IMR-90 (cell line): ENCODE data around the gene OR12D3. TPM values are rescaled to one million over a fixed set of nuclear protein-coding genes. Genes with fewer than 3 reads are reported as not detected.
"Not testable (repeated sequence)": the region's sequence is repeated elsewhere in the genome, so short reads cannot be mapped to it uniquely, and the experiment has no call there.

Experiments
- ATAC-seq: fragments of 200-7000 bp; cut with Tn5 transposase; 2 replicates; pipeline ENCODE4 v1.9.1; 2020; ENCODE audit warnings: low read depth, mild to moderate bottlenecking, moderate library complexity
- BruUV-seq: library from RNA; stranded (reverse); fragments of 400-500 nt; replicated peaks from 2 replicates; lab custom pipeline; 2021; lab: Mats Ljungman, UMichigan
- CTCF ChIA-PET: fragments of 300-600 bp; formaldehyde crosslinking; extraction: SDS; loops from one replicate; lab custom pipeline; 2021; ENCODE audit warnings: antibody characterized with exemption; lab: Yijun Ruan, JAX
- POLR2A ChIA-PET: fragments of 300-600 bp; sonication (Branson Sonifier 250); formaldehyde crosslinking; loops from one replicate; lab custom pipeline; 2022; ENCODE audit warnings: antibody characterized with exemption; ENCODE audit not compliant: unreplicated experiment; lab: Charles Lee
- DNase-seq: peaks from one replicate; pipeline ENCODE4 v3.0.0; 2013
- H2AFZ ChIP-seq: replicated peaks from 2 replicates; pipeline ENCODE3; 2013; ENCODE audit warnings: low read length, mild to moderate bottlenecking; ENCODE audit not compliant: poor library complexity
- H2AK5ac ChIP-seq: 2 replicates; pipeline ENCODE4 v1.6.1; 2013; ENCODE audit warnings: low read depth, low read length, inconsistent platforms
- H2AK9ac ChIP-seq: replicated peaks from 2 replicates; pipeline ENCODE3; 2013; ENCODE audit warnings: mild to moderate bottlenecking, low read depth, low read length, moderate library complexity; ENCODE audit not compliant: poor library complexity
- H2BK120ac ChIP-seq: 2 replicates; pipeline ENCODE4 v1.6.1; 2013; ENCODE audit warnings: low read depth, low read length, inconsistent platforms
- H2BK15ac ChIP-seq: 3 replicates; pipeline ENCODE4 v1.6.1; 2013; ENCODE audit warnings: low read depth, low read length, inconsistent platforms
- H2BK20ac ChIP-seq: 2 replicates; pipeline ENCODE4 v1.6.1; 2013; ENCODE audit warnings: low read depth, mild to moderate bottlenecking, inconsistent platforms, low read length, moderate library complexity
- H2BK5ac ChIP-seq: 2 replicates; pipeline ENCODE4 v1.6.1; 2013; ENCODE audit warnings: mild to moderate bottlenecking, low read depth, low read length, inconsistent platforms; ENCODE audit not compliant: poor library complexity, severe bottlenecking
- H3K14ac ChIP-seq: replicated peaks from 2 replicates; pipeline ENCODE4 v1.6.1; 2013; ENCODE audit warnings: low read depth, low read length, inconsistent platforms
- H3K18ac ChIP-seq: 2 replicates; pipeline ENCODE4 v1.6.1; 2013; ENCODE audit warnings: low read depth, low read length, control low read depth
- H3K23ac ChIP-seq: 2 replicates; pipeline ENCODE4 v1.6.1; 2013; ENCODE audit warnings: low read depth, low read length, inconsistent platforms
- H3K27ac ChIP-seq: 2 replicates; pipeline ENCODE4 v1.5.1; 2013; ENCODE audit warnings: mild to moderate bottlenecking, control low read depth, low read length; ENCODE audit not compliant: insufficient read depth
- H3K27me3 ChIP-seq: 2 replicates; pipeline ENCODE4 v1.6.1; 2013; ENCODE audit warnings: low read length; ENCODE audit not compliant: control insufficient read depth, insufficient read depth
- H3K36me3 ChIP-seq: 2 replicates; pipeline ENCODE4 v1.6.1; 2013; ENCODE audit warnings: low read length, mixed read lengths; ENCODE audit not compliant: control insufficient read depth, insufficient read depth
- H3K4ac ChIP-seq: 2 replicates; pipeline ENCODE4 v1.6.1; 2013; ENCODE audit warnings: low read depth, low read length, inconsistent platforms
- H3K4me1 ChIP-seq: 2 replicates; pipeline ENCODE4 v1.6.1; 2013; ENCODE audit warnings: low read length, mixed read lengths; ENCODE audit not compliant: control insufficient read depth, insufficient read depth
- H3K4me2 ChIP-seq: 2 replicates; pipeline ENCODE4 v1.6.1; 2013; ENCODE audit warnings: low read depth, mild to moderate bottlenecking, control low read depth, low read length, moderate library complexity
- H3K4me3 ChIP-seq: 2 replicates; pipeline ENCODE4 v1.5.1; 2013; ENCODE audit warnings: low read depth, mild to moderate bottlenecking, control low read depth, low read length, moderate library complexity; ENCODE audit not compliant: insufficient read depth
- H3K56ac ChIP-seq: 2 replicates; pipeline ENCODE4 v1.6.1; 2013; ENCODE audit warnings: low read length, inconsistent platforms; ENCODE audit not compliant: insufficient read depth; ENCODE audit errors: extremely low read depth
- H3K79me1 ChIP-seq, 2 experiments: 2 replicates each; pipeline ENCODE4 v1.6.1; 2013; ENCODE audit warnings: low read length in 2 of 2, inconsistent platforms in 1 of 2, low read depth in 1 of 2
- H3K9ac ChIP-seq: 2 replicates; pipeline ENCODE4 v1.6.1; 2013; ENCODE audit warnings: low read depth, low read length, control low read depth
- H3K9me1 ChIP-seq: 2 replicates; pipeline ENCODE4 v1.6.1; 2013; ENCODE audit warnings: low read length, inconsistent platforms; ENCODE audit not compliant: insufficient read depth
- H3K9me3 ChIP-seq: 2 replicates; pipeline ENCODE4 v1.6.1; 2013; ENCODE audit warnings: low read length; ENCODE audit not compliant: control insufficient read depth, insufficient read depth
- H4K20me1 ChIP-seq: 2 replicates; pipeline ENCODE4 v1.6.1; 2013; ENCODE audit warnings: low read length, inconsistent platforms; ENCODE audit not compliant: insufficient read depth
- H4K5ac ChIP-seq: 2 replicates; pipeline ENCODE4 v1.6.1; 2013; ENCODE audit warnings: mild to moderate bottlenecking, low read depth, low read length, control low read depth
- H4K8ac ChIP-seq, 2 experiments: 2 replicates each; pipeline ENCODE4 v1.6.1; 2013; ENCODE audit warnings: low read depth in 2 of 2, low read length in 2 of 2, control low read depth in 1 of 2, inconsistent platforms in 1 of 2
- H4K91ac ChIP-seq: 2 replicates; pipeline ENCODE4 v1.6.1; 2013; ENCODE audit warnings: low read depth, low read length, inconsistent platforms; ENCODE audit not compliant: insufficient read depth
- whole genome bisulfite sequencing, 2 experiments: methylation state at CpG; one replicate each; pipeline versions ENCODE4 v1.1.5 to v1.1.7; 2013; ENCODE audit warnings: missing lambda C conversion rate in 2 of 2; ENCODE audit not compliant: insufficient read length in 1 of 2; ENCODE audit errors: extremely low coverage in 2 of 2; 5-methylcytosine and 5-hydroxymethylcytosine counted together
- dilution Hi-C: fragments of 300-500 bp; cut with HindIII; formaldehyde crosslinking; loops from one replicate; pipeline ENCODE4 v1.14.3; 2018; ENCODE audit warnings: low sequenced_read_pairs; ENCODE audit not compliant: unreplicated experiment
- in situ Hi-C: fragments of 300-500 bp; cut with MboI; formaldehyde crosslinking; loops from 3 replicates; pipeline ENCODE4 v1.14.3; 2019; ENCODE audit warnings: low sequenced_read_pairs, inconsistent platforms, mixed read lengths
- intact Hi-C: fragments of 100-400 bp; cut with micrococcal nuclease; formaldehyde crosslinking; loops from 2 replicates; pipeline ENCODE4 v1.10.0; 2022
- polyA plus RNA-seq, 3 experiments: library from polyadenylated mRNA; depleted of rRNA; stranded (reverse); fragments of >200 nt; gene quantifications; 2 replicates each; pipeline ENCODE4 v1.2.3, GENCODE V29; 2012; ENCODE audit warnings: low replicate concordance in 1 of 3
- total RNA-seq: library from RNA; depleted of rRNA; stranded (reverse); fragments of >200 nt; gene quantifications from 2 replicates; pipeline ENCODE4 v1.2.3, GENCODE V29; 2012

OR12D3 gene
- total and polyA plus RNA-seq, 2 of the 4 experiments (the other 2 are of a cell fraction): not detected

GRCh38 chr6:29349348-29349747 is 25.7 kb downstream of the OR12D3 start:
- H3K9ac ChIP-seq, H3K56ac ChIP-seq, H3K9me1 ChIP-seq, H3K23ac ChIP-seq, H4K8ac ChIP-seq, CTCF ChIA-PET, H3K18ac ChIP-seq, H3K14ac ChIP-seq, H2AFZ ChIP-seq, H2BK15ac ChIP-seq, POLR2A ChIA-PET, H4K20me1 ChIP-seq, H2AK9ac ChIP-seq, H2BK120ac ChIP-seq, BruUV-seq, H3K27me3 ChIP-seq, H4K91ac ChIP-seq, H3K4me2 ChIP-seq, in situ Hi-C loops, H3K27ac ChIP-seq, DNase-seq, H3K36me3 ChIP-seq, H2AK5ac ChIP-seq, ATAC-seq, H3K4me1 ChIP-seq, intact Hi-C loops, H2BK20ac ChIP-seq, H2BK5ac ChIP-seq, H3K79me1 ChIP-seq, H3K4me3 ChIP-seq, H3K9me3 ChIP-seq, dilution Hi-C loops, H4K5ac ChIP-seq, H3K4ac ChIP-seq: not testable (repeated sequence)
- WGBS, 2 experiments: no CpG with 5 or more reads among the region's 3 CpGs
